LHCN-M2 (cell line): ENCODE measurements around the gene SNRNP200. TPM values are rescaled to one million over a fixed set of nuclear protein-coding genes. Genes with fewer than 3 reads are reported as not detected.
A peak's percentile ranks its signal among the peaks of the same experiment; 100 is the strongest.

Source experiments
- DNase-seq: peaks from one replicate; pipeline ENCODE4 v3.0.0-alpha.2; 2012; ENCODE audit warnings: low read depth
- total RNA-seq: library from RNA; depleted of rRNA; stranded (reverse); fragments of >200 nt; gene quantifications from 2 replicates; pipeline ENCODE4 v1.2.3, GENCODE V29; 2014

SNRNP200 gene
- total RNA-seq, 1 experiment from 2014 or later: 44.3 TPM

- DNase-seq: peak; percentile 95
These were observed 53.5 kb downstream of the SNRNP200 start for GRCh38 chr2:96251721-96252292.

- no peak for DNase-seq
These were observed 55.2 kb downstream of the SNRNP200 start for GRCh38 chr2:96250188-96250587.

- no peak for DNase-seq
These were observed 55.7 kb downstream of the SNRNP200 start for GRCh38 chr2:96249654-96250053.

GRCh38 chr2:96248624-96249023 is 56.7 kb downstream of the SNRNP200 start:
- no peak for DNase-seq

DNA sequence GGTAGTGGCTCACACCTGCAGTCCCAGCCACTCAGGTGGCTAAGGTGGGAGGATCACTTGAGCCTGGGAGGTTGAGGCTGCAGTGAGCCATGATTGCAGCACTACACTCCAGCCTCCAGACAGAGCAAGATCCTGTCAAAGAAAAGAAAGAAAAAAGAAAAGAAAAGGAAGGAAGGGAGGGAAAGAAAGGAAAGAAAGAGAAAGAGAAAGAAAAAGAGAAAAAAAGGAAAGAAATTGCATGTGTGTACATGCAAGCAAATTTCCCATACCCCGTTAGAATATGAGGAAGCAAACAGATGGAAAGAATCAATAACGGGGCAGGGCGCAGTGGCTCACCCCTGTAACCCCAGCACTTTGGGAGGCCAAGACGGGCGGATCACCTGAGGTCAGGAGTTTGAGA is 57.5 kb downstream of the SNRNP200 start:
- no peak for DNase-seq

- no peak for DNase-seq
These were observed 58.3 kb downstream of the SNRNP200 start for GRCh38 chr2:96247009-96247408.

DNA sequence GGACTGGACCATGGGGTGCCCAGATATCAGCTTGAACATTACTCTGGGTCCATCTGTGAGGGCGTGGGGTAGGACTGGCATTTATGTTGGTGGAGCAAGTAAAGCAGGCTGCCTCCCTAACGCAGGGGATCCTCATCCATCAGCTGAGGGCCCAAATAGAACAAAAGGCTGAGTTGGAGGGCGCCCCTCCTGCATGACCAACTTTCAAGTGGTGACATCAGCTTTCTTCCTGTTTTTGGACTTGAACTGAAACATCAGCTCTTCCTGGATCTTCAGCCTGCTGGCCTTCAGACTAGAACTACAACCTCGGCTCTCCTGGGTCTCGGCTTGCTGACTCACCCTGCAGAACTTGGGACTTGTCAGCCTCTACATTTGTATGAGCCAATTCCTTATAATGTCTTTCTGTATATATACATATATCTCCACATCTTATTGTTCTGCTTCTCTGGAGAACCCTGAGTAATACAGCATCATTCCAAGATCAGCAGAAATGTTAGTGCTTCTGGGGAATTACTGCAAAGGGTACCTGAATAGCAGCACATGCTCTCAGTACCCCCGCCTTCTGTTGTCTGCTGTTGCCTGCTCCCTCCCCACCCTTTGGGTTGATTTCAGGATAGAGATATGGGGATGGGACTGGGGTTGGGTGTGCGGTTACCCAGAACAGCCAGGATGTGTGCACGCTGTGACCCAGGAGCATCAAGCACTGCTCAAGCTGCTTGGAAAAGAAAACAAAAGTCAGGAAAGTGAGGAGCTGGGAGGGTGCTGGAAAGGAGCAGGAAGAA is 59.5 kb downstream of the SNRNP200 start:
- DNase-seq: no peak

- DNase-seq: no peak
These were observed 61.5 kb downstream of the SNRNP200 start for GRCh38 chr2:96243843-96244242.

GRCh38 chr2:96241900-96242611 is 63.3 kb downstream of the SNRNP200 start:
- DNase-seq: no peak

GRCh38 chr2:96241227-96241626 is 64.1 kb downstream of the SNRNP200 start:
- no peak for DNase-seq

- DNase-seq: no peak
These were observed 64.9 kb downstream of the SNRNP200 start for GRCh38 chr2:96240341-96241038.

DNA sequence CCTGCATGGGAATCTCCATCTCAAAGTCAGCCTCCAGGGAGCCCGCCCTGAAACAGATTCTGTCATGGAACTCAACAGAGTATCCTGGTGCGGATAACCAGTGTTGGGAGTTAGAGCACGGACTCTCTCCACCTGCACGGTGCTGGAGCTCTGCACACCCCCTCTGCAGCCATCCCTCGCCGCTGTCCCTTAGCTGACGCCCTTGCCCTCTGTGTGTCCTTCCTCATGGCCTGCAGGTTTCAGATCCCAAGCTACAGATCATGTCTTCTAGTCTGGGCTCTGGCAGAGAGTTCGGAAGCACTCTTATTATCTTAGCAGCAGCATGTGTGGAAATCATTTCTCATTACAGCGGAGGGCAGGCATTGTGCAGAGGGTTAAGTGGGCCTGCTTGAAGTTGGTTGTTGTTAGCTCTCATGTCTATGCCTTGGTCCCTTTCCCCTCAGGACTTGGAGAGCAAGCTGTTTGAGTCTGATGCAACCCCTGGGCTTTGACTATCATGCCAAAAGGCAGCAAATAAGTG is 65.5 kb downstream of the SNRNP200 start:
- DNase-seq: no peak

GRCh38 chr2:96239091-96239490 is 66.3 kb downstream of the SNRNP200 start:
- peak; percentile 71 for DNase-seq

DNA sequence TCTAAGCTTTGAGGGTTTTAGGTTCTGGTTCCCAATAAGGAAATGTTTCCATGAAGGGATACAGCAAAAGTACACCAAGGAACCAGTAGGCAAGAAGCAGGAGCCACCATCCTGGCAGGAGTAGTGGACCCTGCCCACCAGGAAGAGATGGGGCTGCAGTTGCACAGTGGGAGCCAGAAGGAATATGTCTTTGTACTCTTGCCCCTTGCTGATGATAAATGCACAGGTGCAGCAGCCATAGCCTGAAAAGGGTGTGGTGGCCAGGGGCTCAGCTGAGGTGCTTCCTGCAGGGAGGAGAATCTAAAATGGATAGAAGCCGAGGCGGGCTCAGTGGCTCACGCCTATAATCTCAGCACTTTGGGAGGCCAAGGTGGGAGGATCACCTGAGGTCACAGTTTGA is 67.1 kb downstream of the SNRNP200 start:
- no peak for DNase-seq

- DNase-seq: no peak
These were observed 68.5 kb downstream of the SNRNP200 start for GRCh38 chr2:96236882-96237281.

- no peak for DNase-seq
These were observed 71.4 kb downstream of the SNRNP200 start for GRCh38 chr2:96233880-96234316.

GRCh38 chr2:96233436-96233835 is 71.9 kb downstream of the SNRNP200 start:
- DNase-seq: no peak

DNA sequence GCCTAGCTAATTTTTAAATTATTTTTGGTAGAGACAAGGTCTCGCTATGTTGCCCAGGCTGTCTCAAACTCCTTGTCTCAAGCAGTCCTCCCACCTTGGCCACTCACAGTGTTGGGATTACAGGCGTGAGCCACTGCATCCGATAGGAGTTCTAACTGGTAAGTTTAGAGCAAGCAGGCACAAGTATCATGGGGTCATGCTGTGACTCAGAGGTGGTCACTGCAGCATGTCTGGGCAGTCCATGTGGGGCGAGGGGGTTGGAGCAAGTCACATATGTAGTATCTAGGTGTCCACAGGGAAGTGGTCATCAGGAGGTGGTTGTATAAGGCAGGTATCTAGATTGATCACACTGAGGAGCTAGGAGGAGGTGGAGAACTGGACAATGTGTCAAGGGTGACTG is 74.0 kb downstream of the SNRNP200 start:
- no peak for DNase-seq

DNA sequence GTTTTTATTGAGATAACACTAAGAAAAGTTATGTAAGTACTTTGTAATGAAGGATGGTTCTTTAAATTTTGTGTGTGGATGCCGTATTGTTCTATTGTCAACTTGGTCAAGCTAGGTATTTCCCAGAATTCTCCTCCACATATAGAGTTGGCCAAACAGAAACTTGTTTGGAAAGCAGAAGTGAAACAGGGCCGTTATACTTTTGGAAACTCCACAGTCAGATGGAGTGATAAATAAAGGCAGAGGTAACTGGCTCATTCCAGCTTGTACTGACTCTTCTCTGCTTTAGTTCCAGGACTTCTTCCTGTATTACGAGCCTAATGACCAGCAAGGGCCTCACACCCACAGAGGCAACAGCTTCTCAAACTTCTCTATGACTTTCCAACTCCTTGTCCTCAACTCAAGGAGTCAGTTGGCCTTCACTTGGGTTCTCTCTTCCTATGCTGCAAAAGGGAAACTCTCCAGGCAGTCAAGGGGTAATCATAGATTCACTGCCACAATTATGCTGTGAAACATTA is 80.3 kb downstream of the SNRNP200 start:
- DNase-seq: no peak
